NCI-H2196 treated with DMSO at 0.1 percent for 48 hours (cell line): ENCODE results near the gene UBE2D4.
"Not testable (repeated sequence)": the region's sequence is repeated elsewhere in the genome, so short reads cannot be mapped to it uniquely, and the experiment has no call there.

Experiments
- DNase-seq: peaks from one replicate; lab custom pipeline; 2025; ENCODE audit not compliant: unreplicated experiment; lab: John Stamatoyannopoulos, UW

Gene UBE2D4

GRCh38 chr7:43960933-43961332, 34.7 kb downstream of the UBE2D4 start:
- DNase-seq: no peak

GRCh38 chr7:43966392-43966791, 40.2 kb downstream of the UBE2D4 start:
- not testable (repeated sequence) for DNase-seq

GRCh38 chr7:43968172-43969040, 42.2 kb downstream of the UBE2D4 start:
- DNase-seq: not testable (repeated sequence)

GRCh38 chr7:43969586-43969985, 43.4 kb downstream of the UBE2D4 start:
- DNase-seq: not testable (repeated sequence)

GRCh38 chr7:43970698-43971097, 44.5 kb downstream of the UBE2D4 start:
- DNase-seq: not testable (repeated sequence)

- DNase-seq: not testable (repeated sequence)
Observed at GRCh38 chr7:43974033-43974573, 47.9 kb downstream of the UBE2D4 start.

GRCh38 chr7:43974725-43975482, 48.7 kb downstream of the UBE2D4 start:
- DNase-seq: not testable (repeated sequence)

- DNase-seq: no peak
Observed at GRCh38 chr7:43977525-43977924, 51.3 kb downstream of the UBE2D4 start.

GRCh38 chr7:43978102-43978501, 51.9 kb downstream of the UBE2D4 start:
- not testable (repeated sequence) for DNase-seq

- DNase-seq: not testable (repeated sequence)
Observed at GRCh38 chr7:43982848-43983247, 56.6 kb downstream of the UBE2D4 start.

GRCh38 chr7:43983736-43984135, 57.5 kb downstream of the UBE2D4 start:
- not testable (repeated sequence) for DNase-seq

- peak; percentile 4 for DNase-seq
Observed at GRCh38 chr7:43985904-43986864, 59.9 kb downstream of the UBE2D4 start.

GRCh38 chr7:43987476-43987875, 61.2 kb downstream of the UBE2D4 start:
- not testable (repeated sequence) for DNase-seq

GRCh38 chr7:43990011-43990585, 63.9 kb downstream of the UBE2D4 start:
- not testable (repeated sequence) for DNase-seq

- not testable (repeated sequence) for DNase-seq
Observed at GRCh38 chr7:43990829-43991228, 64.6 kb downstream of the UBE2D4 start.

- not testable (repeated sequence) for DNase-seq
Observed at GRCh38 chr7:43992896-43993295, 66.7 kb downstream of the UBE2D4 start.

- DNase-seq: not testable (repeated sequence)
Observed at GRCh38 chr7:43994681-43995080, 68.4 kb downstream of the UBE2D4 start.

GRCh38 chr7:43997532-43997931, 71.3 kb downstream of the UBE2D4 start, which contains the start of gene SPDYE1:
TSS of gene SPDYE1 (plus strand) at chr7:43997897. CDS start at chr7:43999950, 2,053 bp downstream.
- DNase-seq: not testable (repeated sequence)
